ENCODE measurements around the gene COL9A3. TPM values are rescaled to one million over a fixed set of nuclear protein-coding genes. Genes with fewer than 3 reads are reported as not detected.

COL9A3 gene
- total RNA-seq, 1 donor from 2014 or later, result 2.1 TPM

DNA sequence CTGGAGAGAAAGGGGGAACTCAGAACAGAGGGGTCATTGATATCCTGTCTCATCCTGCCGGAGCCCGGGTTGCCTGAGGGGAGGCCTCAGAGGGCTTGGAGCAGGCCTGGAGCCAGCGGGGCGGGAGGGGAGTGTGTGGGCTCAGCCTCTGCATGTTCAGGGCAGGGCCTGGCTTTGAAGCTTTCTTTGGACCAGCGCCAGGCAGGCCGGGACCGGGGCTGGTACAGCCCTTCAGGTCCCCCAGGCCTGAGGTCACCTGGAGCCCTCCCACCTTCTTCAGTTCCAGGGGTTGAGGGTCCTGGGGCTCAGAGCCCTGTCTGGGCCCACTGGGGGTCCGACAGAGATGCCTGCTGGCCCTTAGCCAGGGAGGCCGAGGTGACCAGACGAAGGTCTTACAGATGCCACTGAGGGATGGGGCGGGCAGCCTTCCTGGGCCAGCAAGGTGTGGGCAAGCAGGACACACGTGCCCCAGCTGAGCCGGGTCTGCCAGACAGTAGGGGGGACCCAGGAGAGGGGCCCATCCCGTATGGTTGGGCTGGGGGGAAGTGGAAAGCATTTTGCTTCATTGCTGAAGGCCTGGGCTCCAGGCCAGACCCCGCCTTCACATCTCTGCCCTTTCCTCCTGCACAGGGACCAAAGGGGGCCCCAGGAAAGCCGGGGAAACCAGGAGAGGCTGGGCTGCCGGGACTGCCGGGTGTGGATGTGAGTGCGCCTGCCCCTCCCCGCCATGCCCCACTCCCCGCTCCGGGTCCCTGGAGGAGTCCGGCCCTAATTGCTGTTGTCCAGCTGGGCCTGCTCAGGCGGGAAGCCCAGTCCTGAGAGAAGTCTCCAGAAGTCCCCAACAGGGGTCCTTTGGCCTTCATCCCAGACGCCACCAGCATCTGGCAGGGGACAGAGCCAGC, 2.0 kb downstream of the COL9A3 start:
- Histone ChIP-seq H3K4me3 (peak overlapping the region; percentile 59), H3K9me3 (replicated peaks) (no peaks in the 10 kb centered on the region), H3K36me3 (no peaks in the 10 kb centered on the region), H3K4me1 (peaks cover 59% of the 10 kb centered on the region), H3K27me3 (ENCODE audit: low read depth) (peaks cover 65% of the 10 kb centered on the region), H3K27ac (replicated peaks) (peak overlapping the region; percentile 79)
- DNase-seq, result peak; percentile 76
- TF ChIP-seq, protein P1, sequence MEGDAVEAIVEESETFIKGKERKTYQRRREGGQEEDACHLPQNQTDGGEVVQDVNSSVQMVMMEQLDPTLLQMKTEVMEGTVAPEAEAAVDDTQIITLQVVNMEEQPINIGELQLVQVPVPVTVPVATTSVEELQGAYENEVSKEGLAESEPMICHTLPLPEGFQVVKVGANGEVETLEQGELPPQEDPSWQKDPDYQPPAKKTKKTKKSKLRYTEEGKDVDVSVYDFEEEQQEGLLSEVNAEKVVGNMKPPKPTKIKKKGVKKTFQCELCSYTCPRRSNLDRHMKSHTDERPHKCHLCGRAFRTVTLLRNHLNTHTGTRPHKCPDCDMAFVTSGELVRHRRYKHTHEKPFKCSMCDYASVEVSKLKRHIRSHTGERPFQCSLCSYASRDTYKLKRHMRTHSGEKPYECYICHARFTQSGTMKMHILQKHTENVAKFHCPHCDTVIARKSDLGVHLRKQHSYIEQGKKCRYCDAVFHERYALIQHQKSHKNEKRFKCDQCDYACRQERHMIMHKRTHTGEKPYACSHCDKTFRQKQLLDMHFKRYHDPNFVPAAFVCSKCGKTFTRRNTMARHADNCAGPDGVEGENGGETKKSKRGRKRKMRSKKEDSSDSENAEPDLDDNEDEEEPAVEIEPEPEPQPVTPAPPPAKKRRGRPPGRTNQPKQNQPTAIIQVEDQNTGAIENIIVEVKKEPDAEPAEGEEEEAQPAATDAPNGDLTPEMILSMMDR (IDR thresholded peaks at IDR 0.05; ENCODE audit: borderline replicate concordance), result no peak
- intact Hi-C loops (cut with micrococcal nuclease), result no loop called here

DNA sequence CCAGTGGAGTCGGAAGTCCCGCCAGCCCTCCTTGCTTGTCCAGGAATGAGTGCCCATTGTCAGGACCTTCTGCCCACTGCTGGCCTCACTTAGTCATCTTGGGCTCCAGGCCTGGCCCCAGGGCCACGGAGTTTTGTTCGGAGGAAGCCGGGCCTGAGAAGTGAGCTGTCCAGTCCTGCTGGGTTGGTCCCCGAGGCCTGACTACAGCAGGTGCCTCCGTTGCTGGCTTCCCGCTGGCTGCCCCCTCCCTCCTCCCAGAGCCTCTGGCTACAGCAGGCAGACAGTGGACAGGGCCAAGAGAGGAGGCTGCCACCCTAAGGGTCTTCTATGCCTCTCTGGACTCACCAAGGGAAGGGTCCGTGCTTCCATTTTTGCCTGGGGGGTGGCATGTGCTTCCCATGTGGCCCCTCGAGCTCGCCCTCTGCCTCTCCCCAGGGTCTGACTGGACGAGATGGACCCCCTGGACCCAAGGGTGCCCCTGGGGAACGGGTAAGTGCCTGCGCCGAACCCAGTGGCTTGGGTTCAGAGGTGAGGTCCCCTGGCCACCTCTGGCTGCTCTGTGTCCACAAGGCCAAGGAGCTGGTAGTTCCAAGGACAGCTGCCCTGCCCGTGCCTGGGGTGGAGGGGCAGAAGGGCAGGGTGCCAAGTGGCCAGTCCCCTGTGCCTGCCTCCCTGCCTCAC, 2.8 kb downstream of the COL9A3 start:
- Histone ChIP-seq H3K9me3 (replicated peaks) (no peaks in the 10 kb centered on the region), H3K27me3 (ENCODE audit: low read depth) (peaks cover 60% of the 10 kb centered on the region), H3K4me3 (peak overlapping the region; percentile 43), H3K4me1 (peaks cover 63% of the 10 kb centered on the region), H3K27ac (replicated peaks) (peak overlapping the region; percentile 79), H3K36me3 (no peaks in the 10 kb centered on the region)
- DNase-seq, result no peak
- intact Hi-C loops (cut with micrococcal nuclease), result no loop called here
- TF ChIP-seq, protein P1 (IDR thresholded peaks at IDR 0.05; ENCODE audit: borderline replicate concordance), result no peak

DNA sequence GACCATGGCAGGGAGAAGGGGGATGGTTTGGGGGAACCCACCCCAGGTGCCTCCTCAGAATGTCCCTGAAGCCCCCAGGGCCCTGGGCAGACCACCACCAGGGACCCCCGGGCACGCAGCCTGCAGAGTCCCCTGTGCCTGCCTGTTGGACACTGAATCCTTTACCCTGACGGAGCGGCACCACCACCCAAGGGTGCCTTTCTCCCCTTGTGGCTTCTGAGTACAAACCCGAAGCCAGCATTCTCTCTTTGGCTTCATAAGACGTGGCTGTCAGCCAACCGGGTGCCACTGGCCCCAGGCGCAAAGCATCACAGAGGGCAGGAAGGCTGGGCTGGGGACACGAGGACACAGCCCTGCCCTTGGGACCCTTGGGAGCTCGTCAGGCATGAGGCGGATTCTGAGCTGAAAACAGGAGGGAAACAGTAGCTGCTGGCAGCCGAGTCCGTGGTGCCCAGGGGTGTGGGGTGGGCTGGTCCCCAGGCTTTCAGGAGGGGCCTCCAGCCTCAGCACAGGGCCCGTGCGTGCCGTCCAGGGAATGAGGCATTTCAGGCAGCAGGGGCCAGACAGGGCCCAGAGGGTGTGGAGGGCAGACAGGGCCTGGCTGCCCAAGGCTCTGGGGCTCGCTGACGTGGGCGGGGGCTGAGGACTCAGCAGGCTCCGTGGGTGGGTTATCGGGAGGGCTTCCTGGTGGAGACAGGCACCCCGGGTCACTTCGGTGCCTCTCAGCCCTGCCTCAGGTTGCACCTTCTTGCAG, 3.5 kb downstream of the COL9A3 start:
- peak overlapping the region; percentile 79 for H3K27ac ChIP-seq (replicated peaks)
- peaks cover 58% of the 10 kb centered on the region for H3K4me1 ChIP-seq
- intact Hi-C loops (cut with micrococcal nuclease), result no loop called here
- TF ChIP-seq, protein P1 (IDR thresholded peaks at IDR 0.05; ENCODE audit: borderline replicate concordance), result no peak
- H3K4me3 ChIP-seq, result no peak overlapping the region
- no peak for DNase-seq
- no peaks in the 10 kb centered on the region for H3K9me3 ChIP-seq (replicated peaks)
- H3K36me3 ChIP-seq, result no peaks in the 10 kb centered on the region
- peaks cover 53% of the 10 kb centered on the region for H3K27me3 ChIP-seq (ENCODE audit: low read depth)

DNA sequence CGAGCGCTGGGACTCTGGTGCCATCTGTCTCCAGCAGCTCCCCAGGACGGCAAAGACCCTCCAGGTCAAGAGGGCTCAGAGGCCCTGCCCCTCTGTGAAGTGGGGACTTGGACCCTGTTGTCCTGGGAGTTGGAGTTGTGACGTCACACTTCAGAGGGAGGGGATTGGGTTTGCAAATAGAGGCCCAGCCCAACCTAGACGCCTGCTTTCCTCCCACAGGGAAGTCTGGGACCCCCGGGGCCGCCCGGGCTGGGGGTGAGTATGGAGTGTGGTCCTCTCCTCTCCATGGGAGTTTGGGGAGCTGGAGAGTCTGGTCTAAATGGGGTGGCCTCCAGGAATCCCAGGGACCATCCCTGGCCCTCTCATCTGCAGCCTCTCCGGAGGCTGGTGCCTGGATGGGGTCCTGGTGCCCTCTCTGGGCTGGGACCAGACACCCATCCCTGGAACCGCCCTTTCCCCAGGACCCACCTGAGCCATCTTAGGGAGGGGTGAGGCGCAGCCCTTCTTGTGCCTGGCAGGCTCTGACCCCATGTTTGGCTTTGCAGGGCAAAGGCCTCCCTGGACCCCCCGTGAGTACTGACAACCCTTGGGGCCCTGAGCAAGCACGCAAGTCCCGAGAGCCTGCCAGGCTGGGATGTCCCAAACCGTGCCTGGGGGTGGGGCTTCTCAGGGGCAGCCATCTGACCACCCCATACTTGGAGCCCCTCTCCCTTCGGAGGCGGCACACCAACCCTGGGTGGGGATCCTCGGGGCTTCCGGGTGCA, 4.3 kb downstream of the COL9A3 start:
- no peak overlapping the region for H3K4me3 ChIP-seq
- intact Hi-C loops (cut with micrococcal nuclease), result no loop called here
- peaks cover 45% of the 10 kb centered on the region for H3K27me3 ChIP-seq (ENCODE audit: low read depth)
- H3K4me1 ChIP-seq, result peaks cover 50% of the 10 kb centered on the region
- H3K9me3 ChIP-seq (replicated peaks), result no peaks in the 10 kb centered on the region
- H3K27ac ChIP-seq (replicated peaks), result no peak overlapping the region
- H3K36me3 ChIP-seq, result no peaks in the 10 kb centered on the region
- TF ChIP-seq, protein P1 (IDR thresholded peaks at IDR 0.05; ENCODE audit: borderline replicate concordance), result no peak
- no peak for DNase-seq

All from left ventricle myocardium inferior (tissue), 1 donor.